DOHH2 (cell line): ENCODE data around the gene RABGAP1L.

ENCODE experiments used
- H3F3A ChIP-seq: fragments of 200-600 bp; sonication (generic), shearing (Covaris generic); 2 replicates; pipeline ENCODE4 v1.6.0; 2016; ENCODE audit warnings: antibody characterized with exemption, mild to moderate bottlenecking; ENCODE audit not compliant: control insufficient read depth, insufficient read depth
- H3K27ac ChIP-seq: fragments of 200-600 bp; sonication (generic); 2 replicates; pipeline ENCODE4 v1.5.1; 2014; ENCODE audit warnings: low read depth, mild to moderate bottlenecking, low read length, moderate library complexity
- H3K27me3 ChIP-seq: fragments of 200-600 bp; sonication (generic); 2 replicates; pipeline ENCODE4 v1.6.1; 2014; ENCODE audit warnings: mild to moderate bottlenecking, low read length, mixed read lengths; ENCODE audit not compliant: control insufficient read depth
- H3K36me3 ChIP-seq: fragments of 200-600 bp; sonication (generic); 2 replicates; pipeline ENCODE4 v1.6.1; 2014; ENCODE audit warnings: mild to moderate bottlenecking, low read length, moderate library complexity, mixed read lengths; ENCODE audit not compliant: control insufficient read depth
- H3K4me1 ChIP-seq: fragments of 200-600 bp; sonication (generic); 2 replicates; pipeline ENCODE4 v1.6.1; 2014; ENCODE audit warnings: mild to moderate bottlenecking, low read length, mixed read lengths; ENCODE audit not compliant: control insufficient read depth
- H3K4me2 ChIP-seq: fragments of 200-600 bp; sonication (generic); 2 replicates; pipeline ENCODE4 v1.6.0; 2014; ENCODE audit warnings: mild to moderate bottlenecking, low read length, moderate library complexity
- H3K4me3 ChIP-seq: fragments of 200-600 bp; sonication (generic); 2 replicates; pipeline ENCODE4 v1.5.1; 2014; ENCODE audit warnings: mild to moderate bottlenecking, low read length, mixed read lengths
- H3K79me2 ChIP-seq: fragments of 200-600 bp; sonication (generic); 2 replicates; pipeline ENCODE4 v1.6.1; 2014; ENCODE audit warnings: mild to moderate bottlenecking, low read length, mixed read lengths; ENCODE audit not compliant: control insufficient read depth
- H3K9me2 ChIP-seq: fragments of 200-600 bp; sonication (generic); replicated peaks from 2 replicates; pipeline ENCODE4 v1.6.1; 2014; ENCODE audit warnings: mild to moderate bottlenecking, low read length, mixed read lengths; ENCODE audit not compliant: control insufficient read depth
- H3K9me3 ChIP-seq: fragments of 200-600 bp; sonication (generic); 2 replicates; pipeline ENCODE4 v1.6.1; 2014; ENCODE audit warnings: antibody characterized with exemption, low read length, mixed read lengths; ENCODE audit not compliant: control insufficient read depth, insufficient read depth
- H4K20me1 ChIP-seq: fragments of 200-600 bp; sonication (generic); 2 replicates; pipeline ENCODE4 v1.6.0; 2014; ENCODE audit warnings: low read depth, mild to moderate bottlenecking, antibody characterized with exemption, low read length, moderate library complexity; ENCODE audit not compliant: control insufficient read depth, insufficient read depth
- CTCF ChIP-seq: fragments of 200-600 bp; sonication (generic); IDR thresholded peaks from one replicate; pipeline ENCODE4 v1.5.1; 2014; ENCODE audit warnings: antibody characterized with exemption, mild to moderate bottlenecking, low read depth, low read length; ENCODE audit not compliant: poor library complexity, severe bottlenecking
- EZH2phosphoT487 ChIP-seq: fragments of 200-600 bp; sonication (generic); IDR thresholded peaks from 2 replicates; pipeline ENCODE4 v1.6.1; 2017; ENCODE audit warnings: borderline replicate concordance, mild to moderate bottlenecking, antibody characterized with exemption, low read length, moderate library complexity, mixed read lengths

Gene RABGAP1L

GRCh38 chr1:174999216-174999935 lies 840.1 kb downstream of the RABGAP1L start:
- Histone ChIP-seq H3K4me3 (peak overlapping the region; percentile 93), H3K9me2 (no peaks in the 10 kb centered on the region), H3K79me2 (peaks cover 79% of the 10 kb centered on the region), H3K27ac (peak overlapping the region; percentile 94), H3K4me2 (peak overlapping the region; percentile 85), H3K9me3 (no peaks in the 10 kb centered on the region), H3K36me3 (peaks cover 70% of the 10 kb centered on the region), H3F3A (peaks cover 15% of the 10 kb centered on the region), H4K20me1 (peaks cover 20% of the 10 kb centered on the region; the same call in 1 of the 2 replicates), H3K4me1 (peaks cover 49% of the 10 kb centered on the region), H3K27me3 (no peaks in the 10 kb centered on the region)
- no peak for TF ChIP-seq CTCF
- TF ChIP-seq EZH2phosphoT487: no peak

GRCh38 chr1:174999936-175000696 lies 840.8 kb downstream of the RABGAP1L start, which contains the start of gene CACYBP:
Gene CACYBP (plus strand): TSS chr1:174999947. CDS start chr1:175000181, 234 bp downstream.
- no peaks in the 10 kb centered on the region for H3K9me2 ChIP-seq
- no peaks in the 10 kb centered on the region for H3K9me3 ChIP-seq
- peak within 1 kb of the TSS; percentile 93 for H3K4me3 ChIP-seq
- peaks cover 74% of the 10 kb centered on the region for H3K36me3 ChIP-seq
- peak within 1 kb of the TSS; percentile 94 for H3K27ac ChIP-seq
- TF ChIP-seq CTCF (peak; percentile 18), EZH2phosphoT487 (no peak)
- H3K79me2 ChIP-seq: peaks cover 87% of the 10 kb centered on the region
- H4K20me1 ChIP-seq: peaks cover 23% of the 10 kb centered on the region; the same call in 1 of the 2 replicates
- no peaks in the 10 kb centered on the region for H3K27me3 ChIP-seq
- H3K4me1 ChIP-seq: peaks cover 49% of the 10 kb centered on the region
- peaks cover 17% of the 10 kb centered on the region for H3F3A ChIP-seq
- peak within 1 kb of the TSS; percentile 85 for H3K4me2 ChIP-seq

GRCh38 chr1:175000697-175001187 lies 841.4 kb downstream of the RABGAP1L start:
- Histone ChIP-seq H3K4me2 (peak overlapping the region; percentile 78), H3K9me3 (no peaks in the 10 kb centered on the region), H3K9me2 (no peaks in the 10 kb centered on the region), H3K4me3 (peak overlapping the region; percentile 93), H3K4me1 (peaks cover 49% of the 10 kb centered on the region), H3F3A (peaks cover 17% of the 10 kb centered on the region), H3K79me2 (peaks cover 91% of the 10 kb centered on the region), H3K27ac (peak overlapping the region; percentile 94), H3K27me3 (no peaks in the 10 kb centered on the region), H4K20me1 (peaks cover 23% of the 10 kb centered on the region; the same call in 1 of the 2 replicates), H3K36me3 (peaks cover 74% of the 10 kb centered on the region)
- TF ChIP-seq EZH2phosphoT487 (no peak), CTCF (no peak)
